BJ (cell line): Measurements from ENCODE around the gene DECR2. TPM values are rescaled to one million over a fixed set of nuclear protein-coding genes. Genes with fewer than 3 reads are reported as not detected.

Source experiments
- CTCF ChIA-PET: fragments of 350-600 bp; formaldehyde crosslinking; extraction: SDS; loops from one replicate; lab custom pipeline; 2021; ENCODE audit warnings: antibody characterized with exemption, inconsistent platforms; lab: Yijun Ruan, JAX
- POLR2A ChIA-PET: fragments of 300-600 bp; sonication (Branson Sonifier 250); formaldehyde crosslinking; extraction: SDS; loops from one replicate; lab custom pipeline; 2021; ENCODE audit warnings: antibody characterized with exemption; lab: Charles Lee
- DNase-seq: peaks from one replicate; pipeline ENCODE4 v3.0.0-alpha.2; 2011; ENCODE audit warnings: low read depth
- H3K27me3 ChIP-seq: 2 replicates; pipeline ENCODE4 v1.6.0; 2011; ENCODE audit warnings: low read length; ENCODE audit not compliant: control insufficient read depth, insufficient read depth
- H3K36me3 ChIP-seq: 2 replicates; pipeline ENCODE4 v1.5.1; 2011; ENCODE audit warnings: low read length; ENCODE audit not compliant: control insufficient read depth, insufficient read depth
- H3K4me3 ChIP-seq: 2 replicates; pipeline ENCODE4 v1.5.1; 2011; ENCODE audit warnings: low read depth, mild to moderate bottlenecking, control low read depth, low read length
- CTCF ChIP-seq: IDR thresholded peaks from 2 replicates; pipeline ENCODE4 v1.5.1; 2011; ENCODE audit warnings: low read depth, mild to moderate bottlenecking, control low read depth, inconsistent platforms, low read length, moderate library complexity; ENCODE audit not compliant: insufficient read depth
- polyA plus RNA-seq: library from polyadenylated mRNA; depleted of rRNA; stranded (reverse); fragments of >200 nt; gene quantifications from 2 replicates; pipeline ENCODE4 v1.2.3, GENCODE V29; 2011

Gene DECR2
- polyA plus RNA-seq, 1 experiment = 23.6 TPM

GRCh38 chr16:445566-445965 lies 43.9 kb downstream of the DECR2 start:
- ChIA-PET POLR2A (no interaction called here), CTCF (no interaction called here)
- H3K36me3 ChIP-seq = no peaks in the 10 kb centered on the region
- H3K27me3 ChIP-seq = no peaks in the 10 kb centered on the region
- no peak for TF ChIP-seq CTCF
- no peak overlapping the region for H3K4me3 ChIP-seq
- DNase-seq = no peak

DNA sequence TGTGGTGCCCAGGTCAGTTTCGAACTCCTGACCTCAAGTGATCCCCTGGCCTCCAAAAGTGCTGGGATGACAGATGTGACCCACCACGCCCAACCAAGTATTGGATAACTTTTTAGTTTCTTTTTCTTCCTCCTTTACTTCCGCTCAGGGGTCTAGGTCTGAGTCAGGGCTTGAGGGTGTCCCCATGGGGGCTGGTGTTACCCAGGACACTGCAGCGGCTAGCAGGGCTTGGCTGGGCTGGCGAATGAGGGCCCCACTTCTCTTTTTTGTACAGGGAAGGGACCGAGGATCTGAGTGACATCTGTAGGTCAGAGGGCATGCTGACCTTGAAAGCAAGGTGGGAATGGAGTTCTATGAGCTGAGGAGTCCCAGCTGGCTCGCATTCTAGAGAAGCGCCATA lies 48.7 kb downstream of the DECR2 start:
- no peaks in the 10 kb centered on the region for H3K36me3 ChIP-seq
- CTCF ChIA-PET = no interaction called here
- no peak overlapping the region for H3K4me3 ChIP-seq
- DNase-seq = no peak
- no peak for TF ChIP-seq CTCF
- POLR2A ChIA-PET = no interaction called here
- H3K27me3 ChIP-seq = no peaks in the 10 kb centered on the region

DNA sequence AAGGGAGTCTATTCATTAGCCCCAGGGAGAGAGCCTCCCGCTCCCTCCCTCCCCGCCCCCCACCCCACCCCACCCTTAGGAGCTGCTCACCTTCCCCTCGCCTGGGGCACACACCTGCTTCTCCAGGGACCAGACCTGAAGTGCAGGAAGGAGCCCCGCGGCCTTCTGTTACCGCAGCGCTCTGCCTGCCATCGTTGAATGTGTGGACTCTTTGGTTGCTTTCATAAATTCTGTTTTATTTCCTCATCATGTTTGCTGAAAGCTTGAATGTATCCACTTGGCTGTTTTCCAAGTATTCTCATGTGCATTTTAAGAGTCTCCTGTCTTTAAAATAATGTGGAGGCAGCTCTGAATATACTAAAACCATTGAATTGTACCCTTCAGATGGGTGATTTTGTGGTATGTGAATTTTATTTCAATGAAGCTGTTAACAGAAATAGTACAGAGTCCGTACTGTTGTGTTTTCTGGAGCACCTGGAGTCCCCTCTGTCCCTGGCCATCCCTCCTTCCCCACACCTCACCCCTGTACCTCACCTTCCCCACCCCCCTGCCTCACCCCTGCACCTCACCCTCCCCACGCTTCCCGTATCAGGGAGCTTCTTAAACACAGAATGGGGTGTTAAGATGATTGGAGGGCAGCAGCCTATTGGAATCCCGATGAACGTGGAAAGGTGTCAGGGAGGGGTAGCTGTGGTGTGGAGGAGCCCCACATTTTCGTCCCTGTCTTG lies 49.3 kb downstream of the DECR2 start:
- CTCF ChIA-PET = no interaction called here
- Histone ChIP-seq H3K4me3 (no peak overlapping the region), H3K36me3 (no peaks in the 10 kb centered on the region), H3K27me3 (no peaks in the 10 kb centered on the region)
- TF ChIP-seq CTCF = no peak
- DNase-seq = no peak
- POLR2A ChIA-PET = no interaction called here

DNA sequence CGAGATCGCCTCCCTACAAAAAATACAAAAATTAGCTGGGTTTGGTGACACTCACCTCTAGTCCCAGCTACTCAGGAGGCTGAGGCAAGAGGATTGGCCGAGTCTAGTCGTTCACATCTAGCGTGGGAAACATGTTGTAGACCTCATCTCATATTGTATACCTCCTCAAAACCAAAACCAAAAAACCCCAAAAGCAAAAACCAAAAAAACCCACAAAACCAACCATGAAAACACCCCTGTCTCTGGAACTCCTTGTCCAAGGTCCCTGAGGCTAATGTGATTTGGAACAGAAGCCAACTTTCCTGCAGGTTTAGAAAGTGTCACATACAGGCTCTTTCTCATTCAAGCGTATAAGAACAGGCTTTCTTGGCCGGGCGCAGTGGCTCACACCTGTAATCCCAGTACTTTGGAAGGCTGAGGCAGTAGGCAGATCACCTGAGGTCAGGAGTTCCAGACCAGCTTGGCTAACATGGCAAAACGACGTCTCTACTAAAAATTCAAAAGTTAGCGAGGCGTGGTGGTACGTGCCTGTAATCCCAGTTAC lies 52.8 kb downstream of the DECR2 start:
- CTCF ChIA-PET = no interaction called here
- no peak for DNase-seq
- no peak for TF ChIP-seq CTCF
- H3K36me3 ChIP-seq = no peaks in the 10 kb centered on the region
- POLR2A ChIA-PET = no interaction called here
- H3K4me3 ChIP-seq = no peak overlapping the region
- no peaks in the 10 kb centered on the region for H3K27me3 ChIP-seq

GRCh38 chr16:455453-455852 lies 53.8 kb downstream of the DECR2 start:
- no peak for DNase-seq
- ChIA-PET POLR2A (no interaction called here), CTCF (no interaction called here)
- TF ChIP-seq CTCF = no peak
- Histone ChIP-seq H3K27me3 (no peaks in the 10 kb centered on the region), H3K36me3 (no peaks in the 10 kb centered on the region), H3K4me3 (no peak overlapping the region)
